Activated CD8-positive, alpha-beta T cell treated with anti-CD3 and anti-CD28 coated beads for 36 hours (primary cell): ENCODE measurements around the gene MPND. TPM values are rescaled to one million over a fixed set of nuclear protein-coding genes. Genes with fewer than 3 reads are reported as not detected.

Source experiments
- ATAC-seq: fragments of 200-7000 bp; cut with Tn5 transposase; one replicate; pipeline ENCODE4 v1.10.0; 2021; ENCODE audit warnings: mild to moderate bottlenecking, moderate library complexity
- CTCF ChIA-PET: fragments of 350-600 bp; sonication (Branson Sonifier 250); formaldehyde crosslinking; loops from one replicate; lab custom pipeline; 2021; ENCODE audit warnings: antibody characterized with exemption; lab: Charles Lee
- POLR2A ChIA-PET: fragments of 350-600 bp; sonication (Branson Sonifier 250); formaldehyde crosslinking; loops from one replicate; lab custom pipeline; 2021; ENCODE audit warnings: antibody characterized with exemption; lab: Charles Lee
- DNase-seq: peaks from one replicate; pipeline ENCODE4 v3.0.0-alpha.2; 2020
- H3K27ac Mint-ChIP-seq: one replicate; pipeline ENCODE4 v1.8.0; 2021; ENCODE audit warnings: mild to moderate bottlenecking, mixed read lengths
- H3K27me3 Mint-ChIP-seq: one replicate; pipeline ENCODE4 v1.8.0; 2021; ENCODE audit warnings: mixed read lengths
- H3K36me3 Mint-ChIP-seq: one replicate; pipeline ENCODE4 v1.8.0; 2021; ENCODE audit warnings: low read depth, mixed read lengths
- H3K4me1 Mint-ChIP-seq: one replicate; pipeline ENCODE4 v1.8.0; 2021; ENCODE audit warnings: low read depth, mixed read lengths
- H3K4me3 Mint-ChIP-seq: one replicate; pipeline ENCODE4 v1.8.0; 2021; ENCODE audit warnings: mild to moderate bottlenecking, moderate library complexity, mixed read lengths
- H3K9me3 Mint-ChIP-seq: one replicate; pipeline ENCODE4 v1.8.0; 2021; ENCODE audit warnings: mixed read lengths
- CTCF ChIP-seq: fragments of 200-600 bp; IDR thresholded peaks from one replicate; pipeline ENCODE4 v1.8.0; 2022; ENCODE audit warnings: antibody characterized with exemption, mild to moderate bottlenecking
- intact Hi-C: fragments of 100-400 bp; cut with micrococcal nuclease; formaldehyde crosslinking; loops from one replicate; pipeline ENCODE4 v1.10.0; 2022
- total RNA-seq, 2 experiments: library from RNA; stranded (reverse); gene quantifications; one replicate each; pipeline ENCODE4 v1.2.3, GENCODE V29; 2021

MPND gene
- total RNA-seq, 2 experiments from 2014 or later: 15.5 to 16.6 TPM

GRCh38 chr19:4409123-4409933 is 66.0 kb downstream of the MPND start:
- intact Hi-C loops: no loop called here
- TF ChIP-seq CTCF: no peak
- Mint-ChIP-seq H3K36me3 (peaks cover 61% of the 10 kb centered on the region), H3K27ac (no peak overlapping the region), H3K9me3 (no peaks in the 10 kb centered on the region), H3K4me1 (peaks cover 18% of the 10 kb centered on the region), H3K4me3 (no peak overlapping the region), H3K27me3 (no peaks in the 10 kb centered on the region)
- CTCF ChIA-PET: no interaction called here
- no peak for DNase-seq
- POLR2A ChIA-PET: interaction anchor here (0.7 to 5.9 kb wide), 3 partner anchors 14 to 39 kb away, joined by 3 to 24 read pairs (median 5); no protein-coding TSS in a partner anchor
- no peak for ATAC-seq

Other genes starting within 250 kb of the MPND start
- gene MAP2K2, start 219.4 kb upstream of the MPND start, total RNA-seq: 100 to 1,000 TPM; 141 to 145 TPM
- not detected for gene CREB3L3, start 189.9 kb upstream of the MPND start, total RNA-seq
- 10 to 100 TPM; 26.9 to 28.3 TPM for gene SIRT6, start 161.0 kb upstream of the MPND start, total RNA-seq
- 1 to 10 TPM; 1.6 to 1.8 TPM for gene ANKRD24, start 160.9 kb upstream of the MPND start, total RNA-seq
- gene EBI3, start 114.0 kb upstream of the MPND start, total RNA-seq: 1 to 10 TPM; 7.2 to 7.3 TPM
- gene YJU2, start 96.5 kb upstream of the MPND start, total RNA-seq: 10 to 100 TPM; 25.5 to 25.8 TPM
- not detected for gene SHD, start 64.3 kb upstream of the MPND start, total RNA-seq
- 10 to 100 TPM; 13.6 to 14.8 TPM for gene TMIGD2, start 41.2 kb upstream of the MPND start, total RNA-seq
- gene FSD1, start 39.0 kb upstream of the MPND start, total RNA-seq: 10 to 100 TPM; 19.7 to 22.0 TPM
- gene STAP2, start 4.7 kb upstream of the MPND start, total RNA-seq: 10 to 100 TPM in 1 of 2 experiments, 1 to 10 TPM in 1; 9.6 to 14.6 TPM
- gene SH3GL1, start 57.0 kb downstream of the MPND start, total RNA-seq: 10 to 100 TPM; 53.1 to 59.2 TPM
- gene CHAF1A, start 59.1 kb downstream of the MPND start, total RNA-seq: 10 to 100 TPM; 78.3 to 80.5 TPM
- 10 to 100 TPM; 35.8 to 36.5 TPM for gene UBXN6, start 114.2 kb downstream of the MPND start, total RNA-seq
- gene HDGFL2, start 128.7 kb downstream of the MPND start, total RNA-seq: 10 to 100 TPM; 37.5 to 44.0 TPM
- under 1 TPM in 1 of 2 experiments, not detected in 1; 0.05 TPM for gene PLIN4, start 174.9 kb downstream of the MPND start, total RNA-seq
- under 1 TPM in 1 of 2 experiments, not detected in 1; 0.27 TPM for gene PLIN5, start 191.7 kb downstream of the MPND start, total RNA-seq
- under 1 TPM in 1 of 2 experiments, not detected in 1; 0.09 TPM for gene LRG1, start 196.5 kb downstream of the MPND start, total RNA-seq
- not detected for gene SEMA6B, start 216.1 kb downstream of the MPND start, total RNA-seq